T-helper 9 cell (primary cell): ENCODE results near the gene SQOR.

Source experiments
- DNase-seq: peaks from one replicate; pipeline ENCODE4 v3.0.0-alpha.2; 2020
- total RNA-seq, 2 donors: gene quantifications; one replicate each; lab custom pipeline; 2026; lab: John Stamatoyannopoulos, UW

The SQOR gene
- total RNA-seq: 13.0 to 27.4 reads per million in 2 donors

- DNase-seq: peak; percentile 46
Measured at GRCh38 chr15:45634432-45635190, at the start of gene SQOR. TSS of gene SQOR (plus strand) at chr15:45635029. CDS start at chr15:45658924, 23,895 bp downstream.

- no peak for DNase-seq
Measured at GRCh38 chr15:45585069-45585791, 49.6 kb upstream of the SQOR start.

- no peak for DNase-seq
Measured at GRCh38 chr15:45586125-45586524, 48.7 kb upstream of the SQOR start.

GRCh38 chr15:45586601-45587094 is 48.2 kb upstream of the SQOR start:
- DNase-seq: no peak

- DNase-seq: peak; percentile 81
Measured at GRCh38 chr15:45587095-45587862, 47.5 kb upstream of the SQOR start, which contains the start of gene BLOC1S6. TSS of gene BLOC1S6 (plus strand) at chr15:45587379. CDS start at chr15:45587444, 65 bp downstream.

GRCh38 chr15:45587863-45588170 is 47.0 kb upstream of the SQOR start:
- no peak for DNase-seq

- DNase-seq: no peak
Measured at GRCh38 chr15:45588219-45588875, 46.5 kb upstream of the SQOR start.

GRCh38 chr15:45589256-45589655 is 45.6 kb upstream of the SQOR start:
- DNase-seq: no peak

GRCh38 chr15:45594319-45594718 is 40.5 kb upstream of the SQOR start:
- no peak for DNase-seq

- no peak for DNase-seq
Measured at GRCh38 chr15:45594835-45595530, 39.8 kb upstream of the SQOR start.

GRCh38 chr15:45603881-45604280 is 30.9 kb upstream of the SQOR start:
- no peak for DNase-seq

GRCh38 chr15:45604326-45604725 is 30.5 kb upstream of the SQOR start:
- no peak for DNase-seq

- DNase-seq: no peak
Measured at GRCh38 chr15:45606413-45606812, 28.4 kb upstream of the SQOR start.

- no peak for DNase-seq
Measured at GRCh38 chr15:45606841-45607240, 28.0 kb upstream of the SQOR start.

GRCh38 chr15:45611305-45611704 is 23.5 kb upstream of the SQOR start:
- no peak for DNase-seq

GRCh38 chr15:45612790-45613415 is 21.9 kb upstream of the SQOR start:
- no peak for DNase-seq

GRCh38 chr15:45616901-45617323 is 17.9 kb upstream of the SQOR start:
- no peak for DNase-seq

GRCh38 chr15:45618813-45619212 is 16.0 kb upstream of the SQOR start:
- no peak for DNase-seq

- no peak for DNase-seq
Measured at GRCh38 chr15:45628136-45628535, 6.7 kb upstream of the SQOR start.

- no peak for DNase-seq
Measured at GRCh38 chr15:45630917-45631691, 3.7 kb upstream of the SQOR start.

GRCh38 chr15:45631776-45632175 is 3.1 kb upstream of the SQOR start:
- no peak for DNase-seq
